WTC11 (cell line): ENCODE measurements around the gene BCL11A. TPM values are rescaled to one million over a fixed set of nuclear protein-coding genes. Genes with fewer than 3 reads are reported as not detected.

Source experiments
- ATAC-seq: fragments of 200-7000 bp; cut with Tn5 transposase; 2 replicates; pipeline ENCODE4 v1.10.0; 2021; ENCODE audit warnings: mild to moderate bottlenecking, moderate library complexity
- CTCF ChIA-PET: fragments of 300-600 bp; sonication (Branson Sonifier 250); formaldehyde crosslinking; loops from one replicate; lab custom pipeline; 2021; ENCODE audit warnings: antibody characterized with exemption; lab: Charles Lee
- POLR2A ChIA-PET: fragments of 350-600 bp; sonication (Branson Sonifier 250); formaldehyde crosslinking; loops from one replicate; lab custom pipeline; 2021; ENCODE audit warnings: antibody characterized with exemption; lab: Charles Lee
- DNase-seq: peaks from one replicate; pipeline ENCODE4 v3.0.0; 2021; ENCODE audit warnings: low spot score
- H3K27ac Mint-ChIP-seq: 2 replicates; pipeline ENCODE4 v1.8.0; 2021; ENCODE audit warnings: mixed read lengths
- H3K27me3 Mint-ChIP-seq: 2 replicates; pipeline ENCODE4 v1.8.0; 2021; ENCODE audit warnings: low read depth, mild to moderate bottlenecking, moderate library complexity, mixed read lengths
- H3K36me3 Mint-ChIP-seq: 2 replicates; pipeline ENCODE4 v1.8.0; 2021; ENCODE audit warnings: mixed read lengths
- H3K4me1 Mint-ChIP-seq: 2 replicates; pipeline ENCODE4 v1.8.0; 2022; ENCODE audit warnings: mixed read lengths
- H3K4me3 Mint-ChIP-seq: 2 replicates; pipeline ENCODE4 v1.8.0; 2021; ENCODE audit warnings: mild to moderate bottlenecking, moderate library complexity, mixed read lengths
- H3K9me3 Mint-ChIP-seq: 2 replicates; pipeline ENCODE4 v1.8.0; 2021; ENCODE audit warnings: mixed read lengths
- ELF4 ChIP-seq: sonication (generic); formaldehyde crosslinking; IDR thresholded peaks from 2 replicates; pipeline ENCODE4 v1.8.1; 2022; ENCODE audit warnings: low read depth, mild to moderate bottlenecking, moderate library complexity, missing genetic modification reagents
- ETV6 ChIP-seq: sonication (generic); formaldehyde crosslinking; IDR thresholded peaks from 2 replicates; pipeline ENCODE4 v1.8.1; 2022; ENCODE audit warnings: mild to moderate bottlenecking, missing genetic modification reagents
- GABPB1 ChIP-seq: sonication (generic); formaldehyde crosslinking; IDR thresholded peaks from 2 replicates; pipeline ENCODE4 v1.8.1; 2023; ENCODE audit warnings: mild to moderate bottlenecking, missing genetic modification reagents
- MXD4 ChIP-seq: fragments of 250-450 bp; sonication (Bioruptor Pico); IDR thresholded peaks from 2 replicates; pipeline ENCODE4 v1.8.0; 2021; ENCODE audit warnings: mild to moderate bottlenecking, moderate library complexity, borderline replicate concordance
- NFE2L1 ChIP-seq: sonication (generic); formaldehyde crosslinking; IDR thresholded peaks from 2 replicates; pipeline ENCODE4 v1.8.1; 2023; ENCODE audit warnings: missing genetic modification reagents
- RORB ChIP-seq: fragments of 250-450 bp; sonication (Bioruptor Pico); IDR thresholded peaks from 2 replicates; pipeline ENCODE4 v1.9.0; 2021; ENCODE audit warnings: mild to moderate bottlenecking
- SMAD3 ChIP-seq: sonication (generic); formaldehyde crosslinking; IDR thresholded peaks from 2 replicates; pipeline ENCODE4 v1.8.0; 2022; ENCODE audit warnings: missing genetic modification reagents, mild to moderate bottlenecking, borderline replicate concordance
- ZNF219 ChIP-seq: sonication (generic); formaldehyde crosslinking; IDR thresholded peaks from 2 replicates; pipeline ENCODE4 v1.8.0; 2023; ENCODE audit warnings: missing genetic modification reagents, mild to moderate bottlenecking, borderline replicate concordance
- ZNF263 ChIP-seq: sonication (generic); formaldehyde crosslinking; IDR thresholded peaks from 2 replicates; pipeline ENCODE4 v1.8.1; 2022; ENCODE audit warnings: low read depth, mild to moderate bottlenecking, moderate library complexity, missing genetic modification reagents
- total RNA-seq: library from RNA; stranded (reverse); gene quantifications from 3 replicates; pipeline ENCODE4 v1.2.3, GENCODE V29; 2021
- TF ChIP-seq, protein P1 (sequence below): sonication (generic); formaldehyde crosslinking; IDR thresholded peaks from 2 replicates; pipeline ENCODE4 v1.8.0; 2022; ENCODE audit warnings: mild to moderate bottlenecking, missing genetic modification reagents
- TF ChIP-seq, protein P2 (sequence below): fragments of 250-450 bp; sonication (Bioruptor Pico); conservative IDR thresholded peaks from 2 replicates; pipeline ENCODE4 v1.9.0; 2021; ENCODE audit warnings: mild to moderate bottlenecking
- TF ChIP-seq, protein P3 (sequence below): fragments of 250-450 bp; sonication (Bioruptor Pico); IDR thresholded peaks from 2 replicates; pipeline ENCODE4 v1.8.0; 2021; ENCODE audit warnings: mild to moderate bottlenecking
- TF ChIP-seq, protein P4 (sequence below): sonication (generic); formaldehyde crosslinking; IDR thresholded peaks from 2 replicates; pipeline ENCODE4 v1.8.1; 2022; ENCODE audit warnings: mild to moderate bottlenecking, missing genetic modification reagents, moderate library complexity, borderline replicate concordance
- TF ChIP-seq, protein P5 (sequence below): sonication (generic); formaldehyde crosslinking; conservative IDR thresholded peaks from 2 replicates; pipeline ENCODE4 v1.8.1; 2022; ENCODE audit warnings: mild to moderate bottlenecking, missing genetic modification reagents
- TF ChIP-seq, protein P6 (sequence below): sonication (generic); formaldehyde crosslinking; conservative IDR thresholded peaks from 2 replicates; pipeline ENCODE4 v1.8.1; 2023; ENCODE audit warnings: mild to moderate bottlenecking, low read depth, missing genetic modification reagents, moderate library complexity

Gene BCL11A
- total RNA-seq, 1 experiment from 2014 or later = 53.2 TPM

DNA sequence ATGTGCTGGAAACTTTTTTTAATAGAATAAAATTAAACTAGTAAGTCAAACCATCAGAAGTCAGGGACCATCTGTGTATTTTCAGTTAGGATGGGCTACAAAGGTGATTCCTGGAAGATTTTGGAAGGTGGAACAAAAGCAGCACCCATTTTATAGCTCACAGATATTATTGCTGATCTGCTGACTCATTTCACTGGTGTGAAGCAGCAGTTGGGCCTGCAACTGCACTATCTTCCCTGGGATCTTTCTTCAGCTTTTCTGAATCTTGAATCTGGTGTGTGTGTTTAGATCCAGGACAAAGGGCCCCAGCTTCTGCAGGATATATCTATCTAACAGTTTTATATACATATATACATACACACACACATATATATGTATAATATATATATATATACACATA, 35.6 kb upstream of the BCL11A start:
- ChIA-PET POLR2A (no interaction called here), CTCF (no interaction called here)
- ATAC-seq = no peak
- TF ChIP-seq NFE2L1 (CRISPR knock-in tag) (no peak), ETV6 (CRISPR knock-in tag) (no peak)
- H3K9me3 Mint-ChIP-seq = peaks cover 29% of the 10 kb centered on the region
- peaks cover 14% of the 10 kb centered on the region for H3K36me3 Mint-ChIP-seq
- no peak overlapping the region for H3K27ac Mint-ChIP-seq
- DNase-seq = no peak
- H3K4me3 Mint-ChIP-seq = no peak overlapping the region
- no peaks in the 10 kb centered on the region for H3K4me1 Mint-ChIP-seq
- H3K27me3 Mint-ChIP-seq = no peaks in the 10 kb centered on the region; the same call in 1 of the 2 replicates

DNA sequence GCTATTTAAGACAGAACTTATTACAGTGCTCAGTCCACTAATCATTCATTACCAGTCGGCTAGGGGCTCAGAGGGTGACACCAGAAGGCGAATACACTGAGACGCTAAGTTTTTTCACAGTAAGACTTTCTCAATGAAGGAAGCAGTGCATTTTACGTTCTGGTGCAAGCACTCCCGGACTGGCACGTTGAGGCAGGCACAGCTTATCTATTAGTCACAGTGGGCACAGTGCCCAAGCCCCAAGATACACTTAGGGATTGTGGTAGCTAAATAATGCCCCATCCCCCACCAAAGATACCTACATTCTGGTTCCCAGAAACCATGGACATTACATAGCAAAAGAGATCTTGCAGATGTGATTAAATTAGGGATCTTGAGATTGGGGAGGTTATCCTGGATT, 32.6 kb upstream of the BCL11A start:
- CTCF ChIA-PET = interaction anchor here (1.3 to 1.7 kb wide), 2 partner anchors 43 to 88 kb away, joined by 3 to 8 read pairs; no protein-coding TSS in a partner anchor
- no peaks in the 10 kb centered on the region for H3K4me1 Mint-ChIP-seq
- H3K9me3 Mint-ChIP-seq = peaks cover 3% of the 10 kb centered on the region; the same call in 1 of the 2 replicates
- H3K4me3 Mint-ChIP-seq = no peak overlapping the region
- no peak for DNase-seq
- no peak for TF ChIP-seq ZNF263
- no peak for TF ChIP-seq ELF4 (CRISPR knock-in tag)
- TF ChIP-seq, protein P1, sequence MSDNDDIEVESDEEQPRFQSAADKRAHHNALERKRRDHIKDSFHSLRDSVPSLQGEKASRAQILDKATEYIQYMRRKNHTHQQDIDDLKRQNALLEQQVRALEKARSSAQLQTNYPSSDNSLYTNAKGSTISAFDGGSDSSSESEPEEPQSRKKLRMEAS (CRISPR knock-in tag) = no peak
- TF ChIP-seq, protein P2, sequence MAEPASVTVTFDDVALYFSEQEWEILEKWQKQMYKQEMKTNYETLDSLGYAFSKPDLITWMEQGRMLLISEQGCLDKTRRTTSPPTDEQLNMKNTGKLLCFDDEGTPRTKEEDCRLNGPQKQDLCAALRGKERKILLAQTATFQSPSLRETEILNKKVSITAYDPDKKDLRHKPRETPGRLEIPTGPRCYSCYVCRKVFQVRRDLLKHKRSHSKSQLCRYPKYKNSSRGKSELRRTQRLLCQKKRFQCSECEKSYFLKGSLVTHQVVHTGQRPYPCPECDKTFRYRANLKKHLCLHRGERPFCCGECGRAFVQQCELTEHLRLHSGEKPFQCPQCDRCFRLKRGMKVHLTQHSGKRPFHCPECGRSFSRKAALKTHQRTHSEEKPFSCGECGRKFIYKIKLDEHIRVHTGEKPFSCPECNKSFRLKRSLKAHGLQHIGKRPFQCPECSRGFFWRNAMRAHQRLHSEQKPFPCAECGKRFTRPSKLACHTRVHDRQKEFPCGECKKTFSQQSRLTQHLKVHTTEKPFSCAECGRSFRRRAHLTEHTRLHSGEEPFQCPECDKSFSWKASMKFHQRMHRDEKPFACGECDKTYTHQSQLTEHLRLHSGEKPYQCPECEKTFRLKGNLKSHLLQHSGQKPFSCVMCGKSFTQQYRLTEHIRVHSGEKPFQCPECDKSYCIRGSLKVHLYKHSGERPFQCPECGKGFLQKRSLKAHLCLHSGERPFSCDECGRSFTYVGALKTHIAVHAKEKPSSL (CRISPR knock-in tag) = no peak
- TF ChIP-seq, protein P3, sequence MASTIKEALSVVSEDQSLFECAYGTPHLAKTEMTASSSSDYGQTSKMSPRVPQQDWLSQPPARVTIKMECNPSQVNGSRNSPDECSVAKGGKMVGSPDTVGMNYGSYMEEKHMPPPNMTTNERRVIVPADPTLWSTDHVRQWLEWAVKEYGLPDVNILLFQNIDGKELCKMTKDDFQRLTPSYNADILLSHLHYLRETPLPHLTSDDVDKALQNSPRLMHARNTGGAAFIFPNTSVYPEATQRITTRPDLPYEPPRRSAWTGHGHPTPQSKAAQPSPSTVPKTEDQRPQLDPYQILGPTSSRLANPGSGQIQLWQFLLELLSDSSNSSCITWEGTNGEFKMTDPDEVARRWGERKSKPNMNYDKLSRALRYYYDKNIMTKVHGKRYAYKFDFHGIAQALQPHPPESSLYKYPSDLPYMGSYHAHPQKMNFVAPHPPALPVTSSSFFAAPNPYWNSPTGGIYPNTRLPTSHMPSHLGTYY (CRISPR knock-in tag) = no peak
- TF ChIP-seq MXD4 (CRISPR knock-in tag) = no peak
- no peak for TF ChIP-seq RORB
- TF ChIP-seq, protein P4, sequence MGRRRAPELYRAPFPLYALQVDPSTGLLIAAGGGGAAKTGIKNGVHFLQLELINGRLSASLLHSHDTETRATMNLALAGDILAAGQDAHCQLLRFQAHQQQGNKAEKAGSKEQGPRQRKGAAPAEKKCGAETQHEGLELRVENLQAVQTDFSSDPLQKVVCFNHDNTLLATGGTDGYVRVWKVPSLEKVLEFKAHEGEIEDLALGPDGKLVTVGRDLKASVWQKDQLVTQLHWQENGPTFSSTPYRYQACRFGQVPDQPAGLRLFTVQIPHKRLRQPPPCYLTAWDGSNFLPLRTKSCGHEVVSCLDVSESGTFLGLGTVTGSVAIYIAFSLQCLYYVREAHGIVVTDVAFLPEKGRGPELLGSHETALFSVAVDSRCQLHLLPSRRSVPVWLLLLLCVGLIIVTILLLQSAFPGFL (CRISPR knock-in tag) = no peak
- no peak for TF ChIP-seq SMAD3
- TF ChIP-seq ETV6 (CRISPR knock-in tag) = no peak
- no peak for TF ChIP-seq GABPB1 (CRISPR knock-in tag)
- TF ChIP-seq, protein P5, sequence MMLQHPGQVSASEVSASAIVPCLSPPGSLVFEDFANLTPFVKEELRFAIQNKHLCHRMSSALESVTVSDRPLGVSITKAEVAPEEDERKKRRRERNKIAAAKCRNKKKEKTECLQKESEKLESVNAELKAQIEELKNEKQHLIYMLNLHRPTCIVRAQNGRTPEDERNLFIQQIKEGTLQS (CRISPR knock-in tag) = no peak
- TF ChIP-seq, protein P6, sequence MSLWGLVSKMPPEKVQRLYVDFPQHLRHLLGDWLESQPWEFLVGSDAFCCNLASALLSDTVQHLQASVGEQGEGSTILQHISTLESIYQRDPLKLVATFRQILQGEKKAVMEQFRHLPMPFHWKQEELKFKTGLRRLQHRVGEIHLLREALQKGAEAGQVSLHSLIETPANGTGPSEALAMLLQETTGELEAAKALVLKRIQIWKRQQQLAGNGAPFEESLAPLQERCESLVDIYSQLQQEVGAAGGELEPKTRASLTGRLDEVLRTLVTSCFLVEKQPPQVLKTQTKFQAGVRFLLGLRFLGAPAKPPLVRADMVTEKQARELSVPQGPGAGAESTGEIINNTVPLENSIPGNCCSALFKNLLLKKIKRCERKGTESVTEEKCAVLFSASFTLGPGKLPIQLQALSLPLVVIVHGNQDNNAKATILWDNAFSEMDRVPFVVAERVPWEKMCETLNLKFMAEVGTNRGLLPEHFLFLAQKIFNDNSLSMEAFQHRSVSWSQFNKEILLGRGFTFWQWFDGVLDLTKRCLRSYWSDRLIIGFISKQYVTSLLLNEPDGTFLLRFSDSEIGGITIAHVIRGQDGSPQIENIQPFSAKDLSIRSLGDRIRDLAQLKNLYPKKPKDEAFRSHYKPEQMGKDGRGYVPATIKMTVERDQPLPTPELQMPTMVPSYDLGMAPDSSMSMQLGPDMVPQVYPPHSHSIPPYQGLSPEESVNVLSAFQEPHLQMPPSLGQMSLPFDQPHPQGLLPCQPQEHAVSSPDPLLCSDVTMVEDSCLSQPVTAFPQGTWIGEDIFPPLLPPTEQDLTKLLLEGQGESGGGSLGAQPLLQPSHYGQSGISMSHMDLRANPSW (CRISPR knock-in tag) = no peak
- TF ChIP-seq, all 79 proteins: peak for 0
- Mint-ChIP-seq H3K36me3 (no peaks in the 10 kb centered on the region), H3K27me3 (peaks cover 23% of the 10 kb centered on the region), H3K27ac (no peak overlapping the region)
- POLR2A ChIA-PET = no interaction called here
- ATAC-seq = no peak

DNA sequence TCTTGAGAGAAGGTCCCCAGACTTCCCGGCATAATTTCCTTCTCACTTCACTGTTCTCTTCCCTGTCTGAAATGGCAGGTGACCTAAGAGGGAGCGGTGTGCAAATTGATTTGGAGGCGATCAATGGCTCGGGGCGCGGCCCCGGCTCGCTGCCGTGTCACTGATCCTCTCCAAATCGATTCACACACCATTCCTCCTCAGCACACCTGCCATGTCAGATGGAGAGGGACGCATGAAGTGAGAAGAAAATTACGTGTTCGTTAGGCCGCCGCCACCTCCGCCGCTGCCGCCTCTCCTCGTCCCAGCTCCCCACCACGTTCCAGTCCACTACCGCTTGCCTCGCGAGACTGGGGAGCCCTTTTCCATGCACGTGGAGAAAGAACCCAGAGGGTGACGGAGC, 31.8 kb upstream of the BCL11A start:
- H3K27me3 Mint-ChIP-seq = peaks cover 31% of the 10 kb centered on the region
- no peak for DNase-seq
- H3K36me3 Mint-ChIP-seq = no peaks in the 10 kb centered on the region
- no peak overlapping the region for H3K27ac Mint-ChIP-seq
- no peak overlapping the region for H3K4me3 Mint-ChIP-seq
- H3K9me3 Mint-ChIP-seq = no peaks in the 10 kb centered on the region
- ChIA-PET CTCF (interaction anchor here (1.0 to 1.7 kb wide), 3 partner anchors 43 to 89 kb away, joined by 3 to 8 read pairs (median 3); no protein-coding TSS in a partner anchor), POLR2A (interaction anchor here (0.7 kb wide), 1 partner anchor 57 kb away, joined by 3 read pairs; no protein-coding TSS in a partner anchor)
- no peak for TF ChIP-seq ZNF219 (CRISPR knock-in tag)
- ATAC-seq = no peak
- H3K4me1 Mint-ChIP-seq = no peaks in the 10 kb centered on the region
